GM18909 (cell line): ENCODE results near the gene DHRSX.
"Not testable (repeated sequence)": the region's sequence is repeated elsewhere in the genome, so short reads cannot be mapped to it uniquely, and the experiment has no call there.

ENCODE experiments used
- ATAC-seq: cut with Tn5 transposase; IDR thresholded peaks from one replicate; pipeline ENCODE4 v1.9.1; 2021; ENCODE audit warnings: mild to moderate bottlenecking; ENCODE audit not compliant: unreplicated experiment, poor library complexity

Gene DHRSX

GRCh38 chrX:2434270-2435163, 66.3 kb downstream of the DHRSX start:
- no peak for ATAC-seq

- no peak for ATAC-seq
These were observed 68.4 kb downstream of the DHRSX start for GRCh38 chrX:2432298-2432863.

DNA sequence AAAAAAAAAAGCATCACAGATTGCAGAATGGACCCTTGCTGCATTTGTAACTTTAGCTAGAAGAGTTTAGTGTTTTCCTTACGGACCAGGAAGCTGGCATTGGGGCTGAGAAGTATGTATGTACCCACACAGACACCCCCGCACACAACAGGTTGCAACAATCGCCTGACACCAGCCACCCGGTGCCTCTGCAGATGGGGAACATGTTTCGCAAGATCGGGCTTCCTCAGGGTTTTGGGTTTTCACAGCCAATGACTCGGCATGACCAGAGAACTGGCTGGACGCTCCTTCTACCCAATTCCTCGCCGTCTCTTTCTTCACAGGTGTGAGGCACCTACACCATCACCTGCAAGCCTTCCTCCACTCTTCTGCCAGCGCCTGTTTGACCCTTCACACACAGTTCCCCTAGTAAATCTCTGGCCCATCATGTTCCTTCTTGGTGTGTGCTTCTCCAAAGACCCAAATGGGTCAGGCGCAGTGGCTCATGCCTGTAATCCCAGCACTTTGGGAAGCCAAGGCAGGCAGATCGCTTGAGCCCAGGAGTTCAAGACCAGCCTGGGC, 70.4 kb downstream of the DHRSX start:
- ATAC-seq: no peak

DNA sequence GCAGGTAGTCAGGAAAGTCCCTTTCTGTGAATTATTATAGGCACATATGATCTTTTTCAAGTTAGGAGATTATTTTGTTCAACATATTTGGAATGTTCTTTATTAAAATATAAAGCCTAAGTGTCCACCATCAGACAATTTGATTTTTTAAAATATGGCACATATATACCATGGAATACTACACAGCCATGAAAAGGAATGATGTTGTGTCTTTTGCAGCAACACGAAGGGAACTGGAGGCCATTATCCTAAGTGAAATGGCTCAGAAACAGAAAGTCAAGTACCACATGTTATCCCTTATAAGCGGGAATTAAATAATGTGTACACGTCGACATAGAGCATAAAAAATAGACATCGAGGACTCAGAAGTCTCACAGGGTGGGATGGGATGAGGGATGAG, 73.0 kb downstream of the DHRSX start:
- ATAC-seq: no peak

DNA sequence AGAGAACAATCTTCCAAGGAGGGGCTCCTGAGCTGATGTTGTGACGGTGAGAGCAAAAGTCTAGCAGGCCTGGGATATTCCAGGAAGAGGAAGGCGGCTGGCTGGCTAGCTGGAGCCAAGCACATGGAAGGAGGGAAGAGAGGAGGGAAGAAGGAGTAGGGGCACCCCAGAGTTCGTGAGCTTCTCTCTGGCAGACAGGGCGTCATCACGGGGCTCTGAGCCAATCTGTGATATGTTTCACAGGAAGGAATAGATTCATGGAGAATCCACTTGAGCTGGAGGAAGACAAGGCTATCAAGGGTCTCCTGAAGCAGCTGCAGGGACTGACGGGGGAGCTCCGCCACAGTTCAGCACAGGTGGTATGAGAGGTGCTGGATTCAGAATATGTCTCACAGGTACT, 73.6 kb downstream of the DHRSX start:
- ATAC-seq: no peak

GRCh38 chrX:2426289-2426882, 74.4 kb downstream of the DHRSX start:
- no peak for ATAC-seq

DNA sequence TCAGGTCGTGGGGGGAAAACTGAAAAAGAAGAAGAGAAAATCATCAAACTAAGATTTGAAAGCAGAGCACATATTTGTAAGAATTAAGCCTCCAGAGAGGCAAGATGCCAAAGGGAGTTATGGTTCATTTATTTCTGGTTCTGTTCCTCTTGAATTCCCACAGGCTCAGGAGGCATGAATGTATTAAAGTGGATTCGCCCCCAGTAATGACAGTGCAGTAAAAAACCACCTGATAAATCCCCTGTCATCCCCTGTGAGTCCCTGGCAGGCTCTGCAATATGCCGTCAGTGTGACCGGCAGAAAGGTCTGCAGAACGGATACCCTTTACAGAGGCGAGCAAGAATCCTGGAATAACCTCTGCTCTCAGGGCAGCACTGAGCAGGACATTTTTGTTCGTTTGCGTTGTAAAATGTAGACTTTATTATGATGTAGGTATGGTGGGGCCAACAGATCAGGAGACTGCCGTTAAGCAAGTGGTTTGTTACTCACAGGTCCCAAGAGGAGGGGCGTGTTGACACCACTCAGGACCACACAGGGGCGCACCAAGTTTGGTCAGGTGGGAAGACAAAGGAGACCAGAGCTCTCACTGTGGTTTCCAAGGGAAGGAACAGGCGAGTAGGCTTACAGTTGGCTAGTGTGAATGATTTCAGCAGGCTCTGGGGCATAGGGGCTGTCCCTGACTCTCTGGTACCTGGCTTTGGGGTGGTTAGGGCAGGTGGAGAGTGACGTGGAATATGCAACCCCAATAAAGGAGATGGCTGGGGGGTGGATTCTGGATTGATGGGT, 75.3 kb downstream of the DHRSX start:
- ATAC-seq: no peak

- no peak for ATAC-seq
These were observed 76.5 kb downstream of the DHRSX start for GRCh38 chrX:2424317-2424716.

GRCh38 chrX:2423899-2424298, 76.9 kb downstream of the DHRSX start:
- no peak for ATAC-seq

DNA sequence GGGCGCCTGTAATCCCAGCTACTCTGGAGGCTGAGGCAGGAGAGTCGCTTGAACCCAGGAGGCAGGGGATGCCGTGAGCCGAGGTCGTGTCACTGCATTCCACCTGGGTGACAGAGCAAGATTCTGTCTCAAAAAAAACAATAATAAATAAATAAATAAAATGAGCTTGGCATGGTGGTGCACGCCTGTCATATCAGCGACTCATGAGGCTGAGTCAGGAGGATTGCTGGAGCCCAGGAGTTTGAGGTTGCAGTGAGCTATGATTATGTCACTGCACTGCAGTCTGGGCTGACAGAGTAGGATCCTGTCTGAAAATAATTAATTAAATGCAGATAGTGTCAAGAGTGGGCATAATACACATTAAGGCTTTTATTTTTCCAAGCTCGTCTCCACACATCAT, 77.5 kb downstream of the DHRSX start:
- ATAC-seq: no peak

GRCh38 chrX:2419418-2419817, 81.4 kb downstream of the DHRSX start:
- ATAC-seq: not testable (repeated sequence)

GRCh38 chrX:2418000-2418399, 82.8 kb downstream of the DHRSX start:
- no peak for ATAC-seq

GRCh38 chrX:2416851-2417604, 83.7 kb downstream of the DHRSX start:
- ATAC-seq: no peak

- no peak for ATAC-seq
These were observed 86.4 kb downstream of the DHRSX start for GRCh38 chrX:2414384-2414783.

GRCh38 chrX:2413969-2414368, 86.8 kb downstream of the DHRSX start:
- ATAC-seq: no peak

DNA sequence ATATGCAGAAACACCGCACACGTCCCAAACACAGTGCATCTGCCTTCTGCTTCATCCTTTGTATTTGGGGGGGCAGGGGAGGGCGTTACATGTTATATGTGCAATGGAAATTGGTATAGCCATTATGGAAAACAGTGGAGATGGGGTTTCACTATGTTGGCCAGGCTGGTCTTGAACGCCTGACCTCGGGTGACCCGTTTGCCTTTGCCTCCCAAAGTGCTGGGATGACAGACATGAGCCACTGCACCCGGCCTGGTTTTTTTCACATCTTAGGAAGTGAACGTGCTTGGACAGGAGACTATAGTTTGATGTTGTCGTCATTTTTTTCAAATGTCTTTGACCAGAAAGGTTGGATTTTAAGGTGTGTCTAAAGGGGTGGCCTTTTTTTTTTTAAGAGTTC, 88.6 kb downstream of the DHRSX start:
- no peak for ATAC-seq

DNA sequence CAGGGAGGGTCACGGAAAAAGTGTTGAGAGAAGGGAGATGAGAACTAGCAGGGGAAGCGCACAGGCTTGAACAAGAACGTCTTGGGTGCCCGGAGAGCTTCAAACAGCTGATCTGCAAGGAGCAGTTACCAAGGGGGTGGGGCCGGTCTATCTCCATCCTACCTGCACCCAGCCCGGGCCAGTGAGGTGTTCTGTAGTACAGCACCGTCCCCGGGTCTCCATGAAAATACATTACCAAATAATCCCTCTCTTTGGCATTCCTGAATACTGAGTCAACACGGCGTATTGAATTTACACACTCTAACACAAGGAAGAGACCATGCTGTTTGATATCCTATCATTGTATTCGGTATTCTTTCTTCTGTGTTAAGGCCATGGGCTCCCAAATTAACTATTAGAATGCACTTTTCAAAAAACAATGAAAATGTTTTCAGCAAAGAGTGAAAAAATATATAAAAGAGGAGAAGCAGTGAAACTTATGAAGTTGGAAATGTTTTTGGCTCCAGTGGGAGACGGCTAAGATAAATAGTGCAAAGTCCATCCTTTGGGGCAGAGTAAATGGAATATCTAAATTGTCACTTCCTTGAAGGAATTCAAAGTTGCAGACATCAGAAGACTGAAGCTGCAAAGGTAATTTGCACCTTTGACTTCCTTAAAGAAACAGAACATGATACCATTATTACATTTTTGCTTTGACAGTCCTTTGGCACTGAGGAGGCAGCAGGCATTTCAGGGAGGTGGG, 90.3 kb downstream of the DHRSX start:
- no peak for ATAC-seq

GRCh38 chrX:2409796-2410195, 91.0 kb downstream of the DHRSX start:
- ATAC-seq: no peak

DNA sequence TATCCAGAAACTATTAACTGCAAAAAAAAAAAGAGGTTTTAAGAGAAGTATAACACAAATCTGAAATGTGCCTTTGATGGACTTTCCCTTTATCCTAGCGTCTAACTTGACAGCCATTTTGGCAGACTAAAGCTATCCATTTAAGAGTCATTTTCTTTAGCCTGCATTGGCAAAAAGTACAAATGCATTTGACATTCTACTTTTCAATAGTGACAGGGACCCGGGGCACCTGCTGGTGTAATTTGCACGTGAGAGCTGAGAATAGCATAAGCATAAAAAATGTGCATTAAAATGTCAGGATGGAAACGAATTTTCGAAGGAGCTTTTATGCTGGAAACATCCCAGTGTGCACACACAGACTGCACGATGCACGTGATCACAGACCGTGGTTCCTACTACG, 91.9 kb downstream of the DHRSX start:
- ATAC-seq: no peak
